Measurements from ENCODE around the gene TOB1.

The TOB1 gene

GRCh38 chr17:50853015-50853615 is 13.0 kb downstream of the TOB1 start:
- intact Hi-C loops (cut with DNase I), result loop anchor here (10.0 kb wide), 1 partner anchor 302 kb away; the partner anchor contains the start of gene NME1
- no peak for DNase-seq

- no peak for DNase-seq
- intact Hi-C loops (cut with DNase I), result loop anchor here (10.0 kb wide), 1 partner anchor 304 kb away; the partner anchor contains the start of gene NME1
Observed at GRCh38 chr17:50850640-50851039, 15.5 kb downstream of the TOB1 start.

GRCh38 chr17:50848711-50849110 is 17.4 kb downstream of the TOB1 start:
- intact Hi-C loops (cut with DNase I), result no loop called here
- no peak for DNase-seq

- intact Hi-C loops (cut with DNase I), result no loop called here
- DNase-seq, result no peak
Observed at GRCh38 chr17:50848039-50848438, 18.1 kb downstream of the TOB1 start.

DNA sequence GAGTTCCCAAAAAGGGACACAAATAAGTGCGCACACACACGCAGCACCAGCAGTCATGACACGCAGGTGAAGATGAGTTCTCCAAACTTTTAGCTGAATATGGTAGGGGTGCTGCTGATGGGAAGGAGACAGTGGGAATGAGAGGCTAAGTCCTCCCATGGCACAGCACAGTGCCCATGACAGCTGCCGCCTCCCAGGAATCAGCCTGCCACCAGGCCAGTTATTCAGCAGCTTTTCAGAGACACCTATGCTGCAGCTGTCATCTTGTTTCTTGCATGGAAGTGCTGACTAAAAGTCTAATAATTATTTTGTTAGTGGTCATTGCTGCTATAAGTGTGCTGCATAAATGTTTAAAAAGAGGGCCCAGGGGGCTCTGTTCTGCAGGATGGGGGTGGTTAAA is 18.6 kb downstream of the TOB1 start:
- no peak for DNase-seq
- intact Hi-C loops (cut with DNase I), result no loop called here

GRCh38 chr17:50845240-50846147 is 20.7 kb downstream of the TOB1 start:
- peak in 1 of 10 donors; percentile 84 for DNase-seq
- intact Hi-C loops (cut with DNase I), result no loop called here

DNA sequence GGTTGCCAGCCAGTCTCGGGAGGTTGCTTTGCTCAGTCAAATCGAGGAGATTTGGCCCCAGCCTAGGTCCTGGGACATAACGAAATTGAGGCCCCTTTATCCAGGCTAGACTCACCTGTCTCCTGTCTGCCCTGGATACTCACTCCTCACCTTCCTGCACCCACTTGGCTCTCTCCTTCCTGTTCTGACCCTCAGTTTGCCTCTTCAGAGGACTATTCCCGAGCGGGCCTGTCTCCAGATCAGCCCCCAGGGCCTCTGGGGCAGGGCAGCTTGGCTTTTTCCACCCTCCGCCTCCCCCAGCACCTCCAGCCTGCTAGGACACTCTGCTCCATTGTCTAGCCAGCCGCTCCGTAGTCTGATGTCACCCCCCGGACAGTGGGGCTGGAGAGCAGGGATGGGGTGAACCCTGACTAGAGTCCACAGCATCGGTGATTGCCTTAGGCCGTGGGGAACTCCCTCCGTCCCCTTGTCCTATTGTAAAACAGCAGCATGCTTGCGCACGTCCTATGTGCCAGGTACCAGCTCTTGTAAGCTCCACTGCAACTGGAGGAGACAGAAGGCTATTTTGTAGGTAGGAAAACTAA is 21.9 kb downstream of the TOB1 start:
- intact Hi-C loops (cut with DNase I), result no loop called here
- peak in 4 of 10 donors; percentile 39 to 85 (median 64) for DNase-seq

DNA sequence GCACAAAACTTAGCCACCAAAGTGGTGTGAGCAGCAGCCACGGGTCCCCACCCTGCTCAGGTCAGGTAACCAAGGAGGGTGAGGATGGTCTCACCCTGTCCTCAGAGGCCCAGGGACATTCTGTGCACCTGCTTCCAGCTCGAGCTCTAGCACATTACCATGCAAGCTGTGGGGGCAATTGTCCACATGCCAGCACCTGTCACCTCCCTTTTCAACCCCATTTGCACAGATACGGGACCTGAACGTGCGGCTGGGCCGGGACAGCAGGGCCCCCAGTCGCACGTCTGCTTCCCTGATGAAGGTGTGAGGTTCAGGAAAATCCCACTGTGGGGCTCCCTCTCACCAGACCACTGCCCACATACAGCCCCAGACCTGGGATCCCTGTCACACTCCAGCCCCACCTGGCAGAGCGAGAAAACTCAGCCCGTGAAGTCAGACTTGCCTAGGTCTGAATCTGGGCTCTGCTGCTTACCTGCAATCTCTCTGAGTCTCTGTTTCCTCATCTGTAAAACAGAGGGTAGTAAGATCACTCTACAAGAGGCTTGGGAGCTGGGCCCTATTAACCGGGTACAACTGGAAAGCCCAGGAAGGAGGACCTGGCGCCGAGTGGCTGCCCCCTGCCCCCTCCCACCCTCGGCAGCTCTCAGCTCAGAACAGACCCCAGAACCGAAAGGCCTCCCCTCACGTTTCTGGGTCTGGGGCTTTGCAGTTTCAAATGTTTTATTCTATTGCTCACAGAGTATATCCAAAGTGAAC is 22.8 kb downstream of the TOB1 start:
- intact Hi-C loops (cut with DNase I), result loop anchor here (2.0 kb wide), 1 partner anchor 295 kb away; no protein-coding TSS in a partner anchor
- peak in 1 of 10 donors; percentile 27 for DNase-seq

- peak in 1 of 10 donors; percentile 65 for DNase-seq
- intact Hi-C loops (cut with DNase I), result loop anchor here (1.0 to 2.0 kb wide), 2 partner anchors 59 to 294 kb away; no protein-coding TSS in a partner anchor
Observed at GRCh38 chr17:50842506-50843149, 23.5 kb downstream of the TOB1 start.

DNA sequence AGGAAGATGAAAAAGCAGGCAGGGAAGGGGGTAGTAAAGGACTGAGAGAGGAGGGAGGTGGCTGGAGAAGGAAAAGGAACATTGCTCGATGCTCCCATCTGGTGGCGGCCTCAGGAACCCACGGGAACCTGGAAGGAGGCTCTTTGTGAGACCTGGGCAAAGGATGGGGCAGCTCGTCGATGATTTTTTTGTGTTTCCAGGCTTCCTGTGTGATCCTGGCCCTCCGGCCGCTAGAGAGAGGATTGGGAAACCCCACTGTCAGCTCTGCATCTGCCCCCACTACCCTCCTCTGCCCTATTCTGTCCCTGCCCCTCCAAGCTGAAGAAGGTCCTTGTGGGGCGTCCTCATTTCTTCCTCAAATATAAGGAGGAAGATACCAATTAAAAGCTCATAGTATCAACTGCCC is 24.2 kb downstream of the TOB1 start:
- DNase-seq, result peak; percentile 66 to 97 (median 88)

GRCh38 chr17:50841277-50841948 is 24.7 kb downstream of the TOB1 start:
- peak in 2 of 10 donors; percentile 47 to 54 for DNase-seq
- intact Hi-C loops (cut with DNase I), result no loop called here

More for the DNA sequence above, 24.2 kb downstream of the TOB1 start:
- intact Hi-C loops (cut with DNase I), result loop anchor here (1.0 to 2.0 kb wide), 2 partner anchors 59 to 293 kb away; no protein-coding TSS in a partner anchor

DNA sequence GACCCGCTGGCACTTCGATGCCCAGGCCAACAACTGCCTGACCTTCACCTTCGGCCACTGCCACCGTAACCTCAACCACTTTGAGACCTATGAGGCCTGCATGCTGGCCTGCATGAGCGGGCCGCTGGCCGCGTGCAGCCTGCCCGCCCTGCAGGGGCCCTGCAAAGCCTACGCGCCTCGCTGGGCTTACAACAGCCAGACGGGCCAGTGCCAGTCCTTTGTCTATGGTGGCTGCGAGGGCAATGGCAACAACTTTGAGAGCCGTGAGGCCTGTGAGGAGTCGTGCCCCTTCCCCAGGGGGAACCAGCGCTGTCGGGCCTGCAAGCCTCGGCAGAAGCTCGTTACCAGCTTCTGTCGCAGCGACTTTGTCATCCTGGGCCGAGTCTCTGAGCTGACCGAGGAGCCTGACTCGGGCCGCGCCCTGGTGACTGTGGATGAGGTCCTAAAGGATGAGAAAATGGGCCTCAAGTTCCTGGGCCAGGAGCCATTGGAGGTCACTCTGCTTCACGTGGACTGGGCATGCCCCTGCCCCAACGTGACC is 25.8 kb downstream of the TOB1 start:
- intact Hi-C loops (cut with DNase I), result no loop called here
- DNase-seq, result peak in 2 of 10 donors; percentile 53 to 82

DNA sequence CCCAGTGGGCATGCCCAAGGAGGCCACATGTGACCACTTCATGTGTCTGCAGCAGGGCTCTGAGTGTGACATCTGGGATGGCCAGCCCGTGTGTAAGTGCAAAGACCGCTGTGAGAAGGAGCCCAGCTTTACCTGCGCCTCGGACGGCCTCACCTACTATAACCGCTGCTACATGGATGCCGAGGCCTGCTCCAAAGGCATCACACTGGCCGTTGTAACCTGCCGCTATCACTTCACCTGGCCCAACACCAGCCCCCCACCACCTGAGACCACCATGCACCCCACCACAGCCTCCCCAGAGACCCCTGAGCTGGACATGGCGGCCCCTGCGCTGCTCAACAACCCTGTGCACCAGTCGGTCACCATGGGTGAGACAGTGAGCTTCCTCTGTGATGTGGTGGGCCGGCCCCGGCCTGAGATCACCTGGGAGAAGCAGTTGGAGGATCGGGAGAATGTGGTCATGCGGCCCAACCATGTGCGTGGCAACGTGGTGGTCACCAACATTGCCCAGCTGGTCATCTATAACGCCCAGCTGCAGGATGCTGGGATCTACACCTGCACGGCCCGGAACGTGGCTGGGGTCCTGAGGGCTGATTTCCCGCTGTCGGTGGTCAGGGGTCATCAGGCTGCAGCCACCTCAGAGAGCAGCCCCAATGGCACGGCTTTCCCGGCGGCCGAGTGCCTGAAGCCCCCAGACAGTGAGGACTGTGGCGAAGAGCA is 26.4 kb downstream of the TOB1 start:
- DNase-seq, result peak in 3 of 10 donors; percentile 54 to 79 (median 75)
- intact Hi-C loops (cut with DNase I), result no loop called here

DNA sequence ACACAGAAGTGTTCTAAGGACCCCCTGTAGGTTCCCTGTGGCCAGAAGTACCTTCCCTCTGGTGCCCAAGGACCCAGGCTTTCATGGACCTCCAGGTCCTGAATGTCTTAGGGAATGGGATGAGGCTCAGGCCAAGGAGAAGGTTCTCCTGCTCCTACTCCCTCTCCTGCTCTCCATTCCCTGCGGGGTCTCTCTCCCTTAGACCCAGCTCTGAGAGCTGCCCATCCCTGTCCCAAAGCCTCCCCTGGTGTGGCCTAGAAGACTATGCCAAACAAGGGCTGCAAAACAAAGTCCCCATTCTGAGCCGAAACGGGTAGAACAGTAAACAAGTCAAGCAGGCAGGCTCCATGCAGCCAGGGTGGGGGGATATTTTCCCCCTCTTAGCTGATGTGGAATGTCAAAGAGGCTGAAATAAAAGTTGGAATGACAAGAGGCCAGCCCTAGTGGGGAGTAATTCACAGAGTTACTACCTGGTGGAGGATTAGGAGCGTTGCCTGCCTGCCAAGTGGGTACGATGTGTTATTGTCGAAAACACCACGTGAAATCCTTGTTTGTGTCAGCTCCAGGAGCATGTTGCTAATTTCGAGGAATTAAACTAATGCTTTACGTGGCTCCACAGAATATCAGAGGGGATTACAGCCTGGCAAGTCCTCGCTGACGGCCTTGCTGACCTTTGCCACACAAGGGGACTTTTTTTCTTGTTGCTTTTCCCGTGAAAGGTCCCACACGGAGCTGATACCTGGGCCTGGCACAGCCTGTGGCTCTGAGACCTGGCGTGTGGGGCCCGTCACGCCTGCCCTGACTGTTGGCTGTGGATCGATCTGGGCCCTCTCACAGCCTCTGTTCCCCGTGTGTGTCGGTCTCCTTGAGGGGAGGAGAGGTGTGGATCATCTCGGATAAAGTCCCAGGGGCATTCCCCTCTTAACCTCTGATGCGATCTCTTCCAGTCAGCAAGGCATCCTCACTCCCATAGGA is 27.9 kb downstream of the TOB1 start:
- peak in 4 of 10 donors; percentile 30 to 88 (median 60) for DNase-seq
- intact Hi-C loops (cut with DNase I), result no loop called here

DNA sequence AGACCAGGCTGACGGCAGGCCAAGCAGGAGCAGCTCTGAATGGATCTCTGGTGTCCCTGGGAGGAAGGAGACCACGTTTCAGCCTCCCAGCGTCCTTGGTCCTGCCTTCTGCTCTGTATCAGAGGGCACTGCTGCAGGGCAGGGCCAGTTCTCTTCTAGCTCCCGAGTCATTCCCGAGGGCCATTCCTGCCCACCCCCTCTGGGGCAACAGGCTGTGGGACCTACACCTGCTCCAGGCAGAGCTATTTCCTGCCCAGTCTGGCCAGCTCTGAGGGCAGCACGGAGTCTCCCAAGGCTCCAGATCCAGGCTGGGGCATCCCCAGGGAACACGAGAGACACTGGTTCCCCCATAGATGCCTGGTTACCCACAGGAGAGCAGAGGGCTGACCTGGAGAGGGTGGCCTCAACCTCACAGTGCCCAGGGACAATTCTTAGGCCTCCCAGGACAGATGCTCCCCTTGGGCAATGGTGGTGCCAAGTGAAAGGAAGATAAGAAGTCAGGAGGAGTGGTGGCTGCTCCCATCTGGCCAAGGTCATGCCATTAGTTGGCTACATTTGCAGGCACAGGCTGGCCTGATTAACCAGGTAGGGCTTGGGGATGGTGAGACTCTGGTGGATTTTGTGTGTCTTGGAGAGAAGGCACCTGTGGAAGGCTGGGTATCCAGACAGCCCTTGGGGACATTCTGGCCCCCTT is 28.7 kb downstream of the TOB1 start:
- peak in 1 of 10 donors; percentile 44 for DNase-seq
- intact Hi-C loops (cut with DNase I), result no loop called here

DNA sequence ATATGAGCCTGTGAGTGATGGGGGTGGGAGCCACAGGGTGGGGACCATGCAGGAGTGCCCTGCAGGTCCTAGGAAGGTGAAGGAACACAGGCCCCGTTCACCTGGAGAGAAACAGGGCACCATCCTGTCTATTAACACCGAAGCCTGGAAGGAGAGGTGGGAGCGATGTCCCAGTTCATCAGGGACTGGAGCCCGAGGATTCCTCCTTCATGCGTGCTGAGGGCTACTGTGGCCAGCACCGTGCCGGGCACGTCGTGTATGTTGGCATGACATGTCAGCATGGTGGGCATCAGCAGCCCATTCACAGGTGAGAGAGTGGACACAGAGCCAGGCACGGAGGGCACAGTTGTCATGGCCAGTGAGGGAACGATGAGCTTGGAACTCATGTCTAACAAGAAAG is 29.3 kb downstream of the TOB1 start:
- intact Hi-C loops (cut with DNase I), result no loop called here
- peak in 1 of 10 donors; percentile 73 for DNase-seq
